Measurements from ENCODE around the gene TCERG1L.

The TCERG1L gene

GRCh38 chr10:131078131-131078881 lies 233.2 kb downstream of the TCERG1L start:
- no peaks in the 10 kb centered on the region for H3K36me3 ChIP-seq
- no peak for TF ChIP-seq CTCF (IDR thresholded peaks at IDR 0.05; ENCODE audit: low read depth, low read length)
- no peak for DNase-seq

GRCh38 chr10:131077724-131078123 lies 233.8 kb downstream of the TCERG1L start:
- Histone ChIP-seq H3K9me3 (ENCODE audit: severe bottlenecking) (no peaks in the 10 kb centered on the region), H3K4me3 (ENCODE audit: low read depth, low read length) (no peak overlapping the region), H3K27ac (no peak overlapping the region), H3K27me3 (ENCODE audit: insufficient read depth, low read depth, severe bottlenecking) (no peaks in the 10 kb centered on the region), H3K36me3 (no peaks in the 10 kb centered on the region)
- no peak for DNase-seq
- TF ChIP-seq CTCF (IDR thresholded peaks at IDR 0.05; ENCODE audit: low read depth, low read length) = no peak

More at GRCh38 chr10:131078131-131078881, 233.2 kb downstream of the TCERG1L start:
- no peak overlapping the region for H3K4me3 ChIP-seq (ENCODE audit: low read depth, low read length)
- H3K27me3 ChIP-seq (ENCODE audit: insufficient read depth, low read depth, severe bottlenecking) = no peaks in the 10 kb centered on the region
- no peaks in the 10 kb centered on the region for H3K9me3 ChIP-seq (ENCODE audit: severe bottlenecking)
- H3K27ac ChIP-seq = no peak overlapping the region

- TF ChIP-seq CTCF (IDR thresholded peaks at IDR 0.05; ENCODE audit: low read depth, low read length) = no peak
- H3K4me3 ChIP-seq (ENCODE audit: low read depth, low read length) = no peak overlapping the region
- H3K27me3 ChIP-seq (ENCODE audit: insufficient read depth, low read depth, severe bottlenecking) = no peaks in the 10 kb centered on the region
- H3K9me3 ChIP-seq (ENCODE audit: severe bottlenecking) = no peaks in the 10 kb centered on the region
- H3K36me3 ChIP-seq = no peaks in the 10 kb centered on the region
- no peak overlapping the region for H3K27ac ChIP-seq
- no peak for DNase-seq
Observed at GRCh38 chr10:131077031-131077430, 234.5 kb downstream of the TCERG1L start.

GRCh38 chr10:131076356-131076755 lies 235.2 kb downstream of the TCERG1L start:
- DNase-seq = no peak
- Histone ChIP-seq H3K36me3 (no peaks in the 10 kb centered on the region), H3K4me3 (ENCODE audit: low read depth, low read length) (no peak overlapping the region), H3K9me3 (ENCODE audit: severe bottlenecking) (no peaks in the 10 kb centered on the region), H3K27ac (no peak overlapping the region), H3K27me3 (ENCODE audit: insufficient read depth, low read depth, severe bottlenecking) (no peaks in the 10 kb centered on the region)
- no peak for TF ChIP-seq CTCF (IDR thresholded peaks at IDR 0.05; ENCODE audit: low read depth, low read length)

GRCh38 chr10:131075218-131075770 lies 236.2 kb downstream of the TCERG1L start:
- no peaks in the 10 kb centered on the region for H3K27me3 ChIP-seq (ENCODE audit: insufficient read depth, low read depth, severe bottlenecking)
- H3K4me3 ChIP-seq (ENCODE audit: low read depth, low read length) = no peak overlapping the region
- no peak overlapping the region for H3K27ac ChIP-seq
- DNase-seq = no peak
- H3K9me3 ChIP-seq (ENCODE audit: severe bottlenecking) = no peaks in the 10 kb centered on the region
- no peak for TF ChIP-seq CTCF (IDR thresholded peaks at IDR 0.05; ENCODE audit: low read depth, low read length)
- H3K36me3 ChIP-seq = no peaks in the 10 kb centered on the region

All from WERI-Rb-1 (cell line).